H1 (cell line): Measurements from ENCODE around the gene FAAH2.

Source experiments
- CHD2 ChIP-seq: IDR thresholded peaks from 2 replicates; pipeline ENCODE4 v1.6.1; 2012; ENCODE audit warnings: low read length, improper control_type of control experiment
- CTCF ChIP-seq, 3 experiments: IDR thresholded peaks; 1 replicate in 2 of 3; 2 replicates in 1 of 3; pipeline versions ENCODE4 v1.5.1 to v1.6.1; 2011; ENCODE audit warnings: low read length in 3 of 3, mild to moderate bottlenecking in 3 of 3, inconsistent platforms in 2 of 3, low read depth in 1 of 3, moderate library complexity in 1 of 3; ENCODE audit not compliant: insufficient read depth in 1 of 3; ENCODE audit errors: control extremely low read depth in 1 of 3
- EP300 ChIP-seq, 2 experiments: IDR thresholded peaks; 1 replicate in 1 of 2; 2 replicates in 1 of 2; pipeline ENCODE4 v1.6.1; 2011 to 2012; ENCODE audit warnings: low read depth in 2 of 2, low read length in 2 of 2, mild to moderate bottlenecking in 2 of 2, borderline replicate concordance in 1 of 2, inconsistent platforms in 1 of 2, moderate library complexity in 1 of 2
- FOSL1 ChIP-seq: IDR thresholded peaks from 2 replicates; pipeline ENCODE4 v1.6.1; 2011; ENCODE audit warnings: mild to moderate bottlenecking, low read depth, low read length, moderate library complexity; ENCODE audit not compliant: insufficient read depth
- GABPA ChIP-seq: IDR thresholded peaks from 2 replicates; pipeline ENCODE4 v1.6.1; 2011; ENCODE audit warnings: mild to moderate bottlenecking, low read length, moderate library complexity, borderline replicate concordance; ENCODE audit not compliant: insufficient read depth
- POLR2A ChIP-seq, 2 experiments: IDR thresholded peaks; 1 replicate in 1 of 2; 2 replicates in 1 of 2; pipeline ENCODE4 v1.6.1; 2011; ENCODE audit warnings: low read depth in 2 of 2, low read length in 2 of 2, mild to moderate bottlenecking in 2 of 2; ENCODE audit errors: control extremely low read depth in 1 of 2
- POU5F1 ChIP-seq: IDR thresholded peaks from 2 replicates; pipeline ENCODE4 v1.6.1; 2011; ENCODE audit warnings: low read depth, mild to moderate bottlenecking, low read length, moderate library complexity
- RAD21 ChIP-seq, 2 experiments: IDR thresholded peaks in 1 of 2; conservative IDR thresholded peaks in 1 of 2; 2 replicates each; pipeline ENCODE4 v1.6.1; 2011; ENCODE audit warnings: low read depth in 2 of 2, low read length in 2 of 2, improper control_type of control experiment in 1 of 2, inconsistent platforms in 1 of 2, mild to moderate bottlenecking in 1 of 2, moderate library complexity in 1 of 2
- SUZ12 ChIP-seq: fragments of 200-600 bp; sonication (generic); IDR thresholded peaks from 2 replicates; pipeline ENCODE4 v1.6.1; 2012; ENCODE audit warnings: mild to moderate bottlenecking, inconsistent platforms, low read length, moderate library complexity, mixed read lengths
- USF2 ChIP-seq: IDR thresholded peaks from 2 replicates; pipeline ENCODE4 v1.6.1; 2011; ENCODE audit warnings: low read length, improper control_type of control experiment

- TF ChIP-seq RAD21 (IDR thresholded peaks at IDR 0.05 in 1 of 2, conservative IDR thresholded peaks at IDR 0.05 in 1 of 2; ENCODE audit: low read depth in 2 of 2, low read length in 2 of 2) (no peak), SUZ12 (no peak), GABPA (no peak), FOSL1 (no peak), EP300 (IDR thresholded peaks at IDR 0.05; ENCODE audit: borderline replicate concordance in 1 of 2, low read depth in 2 of 2, low read length in 2 of 2) (no peak), CTCF (IDR thresholded peaks at IDR 0.05; ENCODE audit: control extremely low read depth in 1 of 3, insufficient read depth in 1 of 3, low read depth in 1 of 3, low read length in 3 of 3) (no peak), POU5F1 (no peak), USF2 (no peak), POLR2A (IDR thresholded peaks at IDR 0.05; ENCODE audit: control extremely low read depth in 1 of 2, low read depth in 2 of 2, low read length in 2 of 2) (no peak), CHD2 (no peak)
Observed at GRCh38 chrX:57417827-57418226, 131.3 kb downstream of the FAAH2 start.
